ENCODE data around the gene NIT1.

The NIT1 gene

GRCh38 chr1:161084597-161084988 lies 33.3 kb upstream of the NIT1 start:
- no peak for DNase-seq

- no peak for DNase-seq
These were observed 32.7 kb upstream of the NIT1 start for GRCh38 chr1:161085165-161085564.

GRCh38 chr1:161086457-161086856 lies 31.4 kb upstream of the NIT1 start:
- no peak for DNase-seq

GRCh38 chr1:161088587-161089110 lies 29.3 kb upstream of the NIT1 start:
- no peak for DNase-seq

- DNase-seq: no peak
These were observed 28.5 kb upstream of the NIT1 start, which contains the start of gene NECTIN4 for GRCh38 chr1:161089251-161089924. TSS of gene NECTIN4 (minus strand) at chr1:161089558. CDS start at chr1:161089296, 262 bp downstream.

- DNase-seq: no peak
These were observed 28.0 kb upstream of the NIT1 start for GRCh38 chr1:161089938-161090337.

- no peak for DNase-seq
These were observed 27.3 kb upstream of the NIT1 start for GRCh38 chr1:161090617-161091016.

GRCh38 chr1:161091093-161091492 lies 26.8 kb upstream of the NIT1 start:
- DNase-seq: no peak

GRCh38 chr1:161091796-161092507 lies 26.0 kb upstream of the NIT1 start:
- no peak for DNase-seq

GRCh38 chr1:161092621-161093028 lies 25.3 kb upstream of the NIT1 start:
- DNase-seq: no peak

- DNase-seq: no peak
These were observed 23.4 kb upstream of the NIT1 start for GRCh38 chr1:161094481-161094880.

- no peak for DNase-seq
These were observed 22.7 kb upstream of the NIT1 start for GRCh38 chr1:161095230-161095629.

- DNase-seq: no peak
These were observed 21.9 kb upstream of the NIT1 start for GRCh38 chr1:161096015-161096414.

GRCh38 chr1:161096530-161096929 lies 21.4 kb upstream of the NIT1 start:
- DNase-seq: no peak

- DNase-seq: peak; percentile 61
These were observed 19.5 kb upstream of the NIT1 start, which contains the start of gene KLHDC9 for GRCh38 chr1:161098210-161099068. TSS of gene KLHDC9 (plus strand) at chr1:161098361. CDS start at chr1:161098536, 175 bp downstream.

GRCh38 chr1:161099090-161099802 lies 18.7 kb upstream of the NIT1 start:
- DNase-seq: no peak

GRCh38 chr1:161100556-161100955 lies 17.3 kb upstream of the NIT1 start:
- DNase-seq: no peak

GRCh38 chr1:161106431-161106830 lies 11.5 kb upstream of the NIT1 start:
- DNase-seq: no peak

- DNase-seq: no peak
These were observed 6.8 kb upstream of the NIT1 start for GRCh38 chr1:161111117-161111516.

- DNase-seq: peak; percentile 82
These were observed 6.4 kb upstream of the NIT1 start for GRCh38 chr1:161111527-161111926.

- no peak for DNase-seq
These were observed 4.0 kb upstream of the NIT1 start for GRCh38 chr1:161113915-161114314.

- DNase-seq: no peak
These were observed 3.3 kb upstream of the NIT1 start for GRCh38 chr1:161114556-161114955.

All from OCI-M1 (cell line).